Measurements from ENCODE around the gene ZNF804A. TPM values are rescaled to one million over a fixed set of nuclear protein-coding genes. Genes with fewer than 3 reads are reported as not detected.

The ZNF804A gene
- total and polyA plus RNA-seq, 7 experiments from 2014 or later, result 0.16 to 0.69 TPM; not detected in 5

DNA sequence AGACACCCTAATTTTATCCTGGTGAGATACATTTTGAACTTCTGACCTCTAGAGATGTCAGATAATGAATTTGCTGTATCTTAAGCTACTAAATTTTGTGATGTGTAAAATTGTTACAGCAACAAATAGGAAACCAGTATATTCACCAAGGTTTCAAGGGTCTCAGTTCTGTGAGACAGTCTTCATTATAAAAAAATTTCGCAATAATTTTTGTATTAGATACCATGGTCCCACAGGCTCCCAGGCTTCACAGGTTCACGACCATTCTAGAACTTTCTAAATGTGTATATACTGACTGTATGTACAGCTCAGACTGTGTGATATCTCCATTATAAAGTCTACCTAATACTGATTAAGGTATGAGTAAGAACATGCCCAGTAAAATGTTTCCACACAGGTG is 181.4 kb downstream of the ZNF804A start:
- Mint-ChIP-seq H3K27me3 (no peaks in the 10 kb centered on the region), H3K36me3 (no peaks in the 10 kb centered on the region), H3K9me3 (peaks cover 0 to 11% (median 3%) of the 10 kb centered on the region in 11 donors), H3K4me3 (no peak overlapping the region), H3K4me1 (no peaks in the 10 kb centered on the region), H3K27ac (no peak overlapping the region)
- no peak overlapping the region for H3K4me3 ChIP-seq (ENCODE audit: low read length)
- H3K9me3 ChIP-seq (ENCODE audit: control insufficient read depth in 2 of 3, low read length in 3 of 3), result no peaks in the 10 kb centered on the region
- intact Hi-C loops (cut with micrococcal nuclease), result no loop called here
- POLR2A ChIA-PET, result no interaction called here
- no peaks in the 10 kb centered on the region for H3K27me3 ChIP-seq (ENCODE audit: control insufficient read depth in 2 of 2, insufficient read depth in 2 of 2, low read length in 2 of 2)
- DNase-seq, result no peak
- no peak for ATAC-seq
- no peak overlapping the region for H3K27ac ChIP-seq (ENCODE audit: low read depth, low read length)
- CTCF ChIA-PET, result no interaction called here
- no peaks in the 10 kb centered on the region for H3K4me1 ChIP-seq (ENCODE audit: control insufficient read depth in 2 of 2, insufficient read depth in 2 of 2, low read length in 2 of 2)
- no peaks in the 10 kb centered on the region for H3K36me3 ChIP-seq (ENCODE audit: control insufficient read depth in 2 of 3, insufficient read depth in 3 of 3, low read length in 3 of 3)

DNA sequence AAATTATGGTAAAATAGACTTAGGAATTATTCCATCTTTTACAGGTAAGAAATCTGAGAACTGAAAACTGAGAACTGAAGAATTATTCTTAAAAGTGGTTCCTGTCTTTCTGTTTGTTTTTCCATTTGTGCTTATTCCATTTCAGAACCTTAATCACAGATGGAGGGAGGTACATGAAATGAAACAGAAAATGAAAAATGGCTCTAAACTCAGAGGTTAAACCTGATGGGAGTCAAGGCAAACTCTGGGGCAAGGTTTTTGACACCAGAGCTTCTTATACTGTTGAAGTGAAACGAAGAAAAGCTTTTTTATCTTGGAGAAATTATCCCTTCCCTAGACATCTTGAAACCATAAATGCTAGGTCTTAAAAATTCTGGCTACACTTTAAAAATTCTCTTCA is 182.1 kb downstream of the ZNF804A start:
- Histone ChIP-seq H3K9me3 (ENCODE audit: control insufficient read depth in 2 of 3, low read length in 3 of 3) (no peaks in the 10 kb centered on the region), H3K27me3 (ENCODE audit: control insufficient read depth in 2 of 2, insufficient read depth in 2 of 2, low read length in 2 of 2) (no peaks in the 10 kb centered on the region), H3K4me3 (ENCODE audit: low read length) (no peak overlapping the region), H3K4me1 (ENCODE audit: control insufficient read depth in 2 of 2, insufficient read depth in 2 of 2, low read length in 2 of 2) (no peaks in the 10 kb centered on the region), H3K36me3 (ENCODE audit: control insufficient read depth in 2 of 3, insufficient read depth in 3 of 3, low read length in 3 of 3) (no peaks in the 10 kb centered on the region), H3K27ac (ENCODE audit: low read depth, low read length) (no peak overlapping the region)
- intact Hi-C loops (cut with micrococcal nuclease), result no loop called here
- Mint-ChIP-seq H3K36me3 (no peaks in the 10 kb centered on the region), H3K27me3 (no peaks in the 10 kb centered on the region), H3K4me3 (no peak overlapping the region), H3K4me1 (no peaks in the 10 kb centered on the region), H3K27ac (no peak overlapping the region), H3K9me3 (peaks cover 0 to 11% (median 3%) of the 10 kb centered on the region in 11 donors)
- ATAC-seq (no peak), DNase-seq (no peak)
- CTCF ChIA-PET, result no interaction called here
- POLR2A ChIA-PET, result no interaction called here

DNA sequence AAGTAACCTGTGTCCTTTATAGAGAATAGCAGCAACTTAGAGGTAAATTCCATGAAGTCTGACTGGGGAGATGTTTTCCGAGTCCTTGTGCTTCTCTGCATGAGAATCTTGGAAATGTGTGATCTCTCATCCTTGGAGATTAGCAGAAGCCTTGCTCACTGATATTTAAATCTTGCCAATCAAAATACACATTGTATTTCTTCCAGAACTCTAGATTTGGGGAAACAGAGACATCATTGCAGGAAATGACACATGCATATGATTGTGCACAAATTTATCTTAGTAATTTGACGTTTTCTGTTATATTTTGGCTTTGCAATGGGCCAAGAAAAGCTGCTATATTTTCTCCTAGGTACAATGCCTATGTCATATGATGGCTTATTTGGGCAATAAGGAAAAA is 182.6 kb downstream of the ZNF804A start:
- no peaks in the 10 kb centered on the region for H3K27me3 Mint-ChIP-seq
- H3K4me1 Mint-ChIP-seq, result no peaks in the 10 kb centered on the region
- Histone ChIP-seq H3K4me1 (ENCODE audit: control insufficient read depth in 2 of 2, insufficient read depth in 2 of 2, low read length in 2 of 2) (no peaks in the 10 kb centered on the region), H3K36me3 (ENCODE audit: control insufficient read depth in 2 of 3, insufficient read depth in 3 of 3, low read length in 3 of 3) (no peaks in the 10 kb centered on the region), H3K4me3 (ENCODE audit: low read length) (no peak overlapping the region), H3K27me3 (ENCODE audit: control insufficient read depth in 2 of 2, insufficient read depth in 2 of 2, low read length in 2 of 2) (no peaks in the 10 kb centered on the region), H3K9me3 (ENCODE audit: control insufficient read depth in 2 of 3, low read length in 3 of 3) (no peaks in the 10 kb centered on the region), H3K27ac (ENCODE audit: low read depth, low read length) (no peak overlapping the region)
- no peaks in the 10 kb centered on the region for H3K36me3 Mint-ChIP-seq
- H3K4me3 Mint-ChIP-seq, result no peak overlapping the region
- no peak overlapping the region for H3K27ac Mint-ChIP-seq
- H3K9me3 Mint-ChIP-seq, result peaks cover 0 to 11% (median 3%) of the 10 kb centered on the region in 11 donors
- ChIA-PET CTCF (no interaction called here), POLR2A (no interaction called here)
- intact Hi-C loops (cut with micrococcal nuclease), result no loop called here
- ATAC-seq (no peak), DNase-seq (no peak)

DNA sequence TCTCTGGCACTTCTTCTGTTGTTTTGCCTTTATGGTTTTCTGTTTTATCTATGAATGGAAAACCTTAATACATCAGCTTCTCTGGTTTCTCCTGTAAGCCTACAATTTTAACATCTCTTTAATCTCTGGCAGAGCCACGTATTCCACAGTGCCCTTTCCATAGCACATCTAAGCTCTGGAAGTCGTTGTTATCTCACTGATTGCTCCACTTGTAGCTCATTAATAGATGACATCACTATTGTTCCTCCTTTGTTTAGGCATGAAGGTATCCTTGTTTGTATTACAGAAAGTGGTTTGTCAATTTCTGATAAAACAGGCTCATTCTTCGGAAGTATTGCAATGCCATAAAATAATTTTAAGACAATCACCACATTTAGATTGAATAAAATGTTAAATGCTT is 185.2 kb downstream of the ZNF804A start:
- no peaks in the 10 kb centered on the region for H3K36me3 ChIP-seq (ENCODE audit: control insufficient read depth in 2 of 3, insufficient read depth in 3 of 3, low read length in 3 of 3)
- H3K4me3 ChIP-seq (ENCODE audit: low read length), result no peak overlapping the region
- intact Hi-C loops (cut with micrococcal nuclease), result no loop called here
- ChIA-PET CTCF (interaction anchor here (0.6 kb wide), 1 partner anchor 237 kb away, joined by 3 read pairs; no protein-coding TSS in a partner anchor), POLR2A (no interaction called here)
- no peak overlapping the region for H3K27ac Mint-ChIP-seq
- H3K27me3 ChIP-seq (ENCODE audit: control insufficient read depth in 2 of 2, insufficient read depth in 2 of 2, low read length in 2 of 2), result no peaks in the 10 kb centered on the region
- H3K36me3 Mint-ChIP-seq, result no peaks in the 10 kb centered on the region
- H3K4me1 Mint-ChIP-seq, result no peaks in the 10 kb centered on the region
- DNase-seq, result no peak
- H3K9me3 ChIP-seq (ENCODE audit: control insufficient read depth in 2 of 3, low read length in 3 of 3), result no peaks in the 10 kb centered on the region
- peaks cover 0 to 13% (median 5%) of the 10 kb centered on the region in 11 donors for H3K9me3 Mint-ChIP-seq
- no peak overlapping the region for H3K4me3 Mint-ChIP-seq
- H3K27me3 Mint-ChIP-seq, result no peaks in the 10 kb centered on the region
- no peak overlapping the region for H3K27ac ChIP-seq (ENCODE audit: low read depth, low read length)
- no peak for ATAC-seq
- H3K4me1 ChIP-seq (ENCODE audit: control insufficient read depth in 2 of 2, insufficient read depth in 2 of 2, low read length in 2 of 2), result no peaks in the 10 kb centered on the region

DNA sequence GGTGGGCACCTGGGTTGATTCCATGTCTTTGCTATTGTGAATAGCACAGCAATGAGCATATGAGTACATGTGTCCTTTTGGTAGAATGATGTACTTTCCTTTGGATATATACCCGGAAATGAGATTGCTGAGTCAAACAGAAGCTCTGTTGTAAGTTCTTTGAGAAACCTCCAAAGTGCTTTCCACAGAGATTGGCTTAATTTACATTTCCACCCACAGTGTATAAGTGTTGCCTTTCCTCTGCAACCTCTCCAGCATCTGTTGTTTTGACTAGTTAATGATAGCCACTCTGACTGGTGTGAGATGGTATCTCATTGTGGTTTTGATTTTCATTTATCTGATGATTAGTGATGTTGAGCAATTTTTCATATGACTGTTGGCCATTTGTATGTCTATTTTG is 194.8 kb downstream of the ZNF804A start:
- Mint-ChIP-seq H3K9me3 (peaks cover 0 to 20% (median 3%) of the 10 kb centered on the region in 11 donors), H3K4me1 (no peaks in the 10 kb centered on the region), H3K36me3 (no peaks in the 10 kb centered on the region), H3K27me3 (no peaks in the 10 kb centered on the region), H3K27ac (no peak overlapping the region), H3K4me3 (no peak overlapping the region)
- CTCF ChIA-PET, result no interaction called here
- Histone ChIP-seq H3K9me3 (ENCODE audit: control insufficient read depth in 2 of 3, low read length in 3 of 3) (no peaks in the 10 kb centered on the region), H3K27me3 (ENCODE audit: control insufficient read depth in 2 of 2, insufficient read depth in 2 of 2, low read length in 2 of 2) (no peaks in the 10 kb centered on the region), H3K4me1 (ENCODE audit: control insufficient read depth in 2 of 2, insufficient read depth in 2 of 2, low read length in 2 of 2) (no peaks in the 10 kb centered on the region), H3K4me3 (ENCODE audit: low read length) (no peak overlapping the region), H3K27ac (ENCODE audit: low read depth, low read length) (no peak overlapping the region), H3K36me3 (ENCODE audit: control insufficient read depth in 2 of 3, insufficient read depth in 3 of 3, low read length in 3 of 3) (no peaks in the 10 kb centered on the region)
- ATAC-seq (no peak), DNase-seq (no peak)
- POLR2A ChIA-PET, result no interaction called here
- intact Hi-C loops (cut with micrococcal nuclease), result no loop called here

DNA sequence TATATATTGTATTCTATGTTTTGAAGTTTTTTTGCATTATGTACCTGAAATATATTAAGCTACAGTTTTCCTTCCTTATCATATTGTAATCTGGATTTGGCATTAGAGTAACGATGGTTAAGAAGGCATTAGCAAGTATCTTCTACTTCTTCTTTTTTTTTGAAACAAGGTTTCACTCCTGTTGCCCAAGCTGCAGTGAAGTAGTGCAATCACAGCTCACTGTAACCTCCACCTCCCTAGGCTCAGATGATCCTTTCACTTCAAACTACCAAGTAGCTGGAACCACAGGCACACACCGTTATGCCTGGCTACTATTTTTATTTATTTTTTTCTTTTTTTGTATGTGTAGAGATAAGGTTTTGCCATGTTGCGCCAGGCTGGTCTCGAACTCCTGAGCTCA is 201.1 kb downstream of the ZNF804A start:
- intact Hi-C loops (cut with micrococcal nuclease), result no loop called here
- Mint-ChIP-seq H3K4me3 (no peak overlapping the region), H3K36me3 (no peaks in the 10 kb centered on the region), H3K4me1 (no peaks in the 10 kb centered on the region), H3K9me3 (peaks cover 0 to 24% (median 1%) of the 10 kb centered on the region in 11 donors), H3K27me3 (no peaks in the 10 kb centered on the region), H3K27ac (no peak overlapping the region)
- H3K9me3 ChIP-seq (ENCODE audit: control insufficient read depth in 2 of 3, low read length in 3 of 3), result no peaks in the 10 kb centered on the region
- H3K27me3 ChIP-seq (ENCODE audit: control insufficient read depth in 2 of 2, insufficient read depth in 2 of 2, low read length in 2 of 2), result no peaks in the 10 kb centered on the region
- H3K36me3 ChIP-seq (ENCODE audit: control insufficient read depth in 2 of 3, insufficient read depth in 3 of 3, low read length in 3 of 3), result no peaks in the 10 kb centered on the region
- ATAC-seq (peak; percentile 22), DNase-seq (no peak)
- CTCF ChIA-PET, result no interaction called here
- H3K4me1 ChIP-seq (ENCODE audit: control insufficient read depth in 2 of 2, insufficient read depth in 2 of 2, low read length in 2 of 2), result no peaks in the 10 kb centered on the region
- H3K4me3 ChIP-seq (ENCODE audit: low read length), result no peak overlapping the region
- no peak overlapping the region for H3K27ac ChIP-seq (ENCODE audit: low read depth, low read length)
- POLR2A ChIA-PET, result no interaction called here

DNA sequence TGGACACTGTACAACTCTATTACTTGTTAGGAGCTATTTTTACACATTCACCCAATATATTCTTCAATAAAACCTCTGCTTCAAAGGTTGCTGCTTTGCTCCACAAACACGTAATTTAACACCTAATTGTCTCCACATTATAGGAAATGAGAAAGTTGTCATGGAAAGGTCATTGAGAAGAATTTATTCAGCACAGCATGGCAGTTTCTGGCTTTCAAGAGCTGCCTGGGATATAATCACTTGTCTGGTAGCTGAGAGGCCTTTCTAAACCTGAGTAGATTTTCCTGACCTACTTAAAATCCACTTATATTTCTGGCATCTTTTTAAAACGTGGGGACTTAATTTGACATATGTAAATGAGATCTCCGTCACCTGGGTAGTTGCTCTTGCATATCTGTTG is 216.1 kb downstream of the ZNF804A start:
- no peak for DNase-seq
- Histone ChIP-seq H3K4me3 (ENCODE audit: low read length) (no peak overlapping the region), H3K4me1 (ENCODE audit: control insufficient read depth in 2 of 2, insufficient read depth in 2 of 2, low read length in 2 of 2) (no peaks in the 10 kb centered on the region), H3K36me3 (ENCODE audit: control insufficient read depth in 2 of 3, insufficient read depth in 3 of 3, low read length in 3 of 3) (no peaks in the 10 kb centered on the region), H3K27ac (ENCODE audit: low read depth, low read length) (no peak overlapping the region), H3K27me3 (ENCODE audit: control insufficient read depth in 2 of 2, insufficient read depth in 2 of 2, low read length in 2 of 2) (no peaks in the 10 kb centered on the region), H3K9me3 (ENCODE audit: control insufficient read depth in 2 of 3, low read length in 3 of 3) (no peaks in the 10 kb centered on the region)
- Mint-ChIP-seq H3K4me1 (no peaks in the 10 kb centered on the region), H3K27me3 (no peaks in the 10 kb centered on the region), H3K9me3 (peaks cover 3 to 18% (median 7%) of the 10 kb centered on the region in 11 donors), H3K36me3 (peaks cover 0 to 3% (median 0%) of the 10 kb centered on the region in 5 donors), H3K4me3 (no peak overlapping the region), H3K27ac (no peak overlapping the region)
- ChIA-PET CTCF (no interaction called here), POLR2A (no interaction called here)
- intact Hi-C loops (cut with micrococcal nuclease), result no loop called here
- ATAC-seq, result no peak
